Heart right ventricle (tissue), 16 donors: ENCODE results near the gene ERCC6L2. TPM values are rescaled to one million over a fixed set of nuclear protein-coding genes. Genes with fewer than 3 reads are reported as not detected.

ENCODE experiments used
- ATAC-seq, 8 donors: fragments of 200-7000 bp; cut with Tn5 transposase; one replicate each; pipeline ENCODE4 v1.9.1; 2020; ENCODE audit warnings: mild to moderate bottlenecking in 8 of 8, moderate library complexity in 8 of 8, moderate number of reproducible peaks in 1 of 8
- DNase-seq, 2 donors: peaks; one replicate each; pipeline ENCODE4 v3.0.0-alpha.2; 2020
- H3K27ac ChIP-seq, 10 donors: fragments of 200-600 bp; sonication (generic) in 2 of 10; one replicate each; pipeline versions ENCODE4 v1.5.0 to v1.8.0; 2020 to 2022; ENCODE audit warnings: mild to moderate bottlenecking in 3 of 10
- H3K27me3 ChIP-seq, 7 donors: fragments of 200-600 bp; one replicate each; pipeline ENCODE4 v1.8.0; 2021 to 2022; ENCODE audit warnings: mild to moderate bottlenecking in 2 of 7
- H3K36me3 ChIP-seq, 9 donors: fragments of 200-600 bp; sonication (generic) in 1 of 9; one replicate each; pipeline versions ENCODE4 v1.5.0 to v1.8.0; 2020 to 2022; ENCODE audit warnings: mild to moderate bottlenecking in 2 of 9
- H3K4me1 ChIP-seq, 9 donors: fragments of 200-600 bp; sonication (generic) in 1 of 9; one replicate each; pipeline versions ENCODE4 v1.5.0 to v1.8.0; 2020 to 2022; ENCODE audit warnings: mild to moderate bottlenecking in 4 of 9
- H3K4me3 ChIP-seq, 10 donors: fragments of 200-600 bp; sonication (generic) in 2 of 10; one replicate each; pipeline versions ENCODE4 v1.5.0 to v1.8.0; 2020 to 2022; ENCODE audit warnings: mild to moderate bottlenecking in 7 of 10, moderate library complexity in 2 of 10
- H3K9me3 ChIP-seq, 11 donors: fragments of 200-600 bp in 10 of 11; sonication (generic) in 2 of 11; one replicate each; pipeline versions ENCODE4 v1.5.0 to v1.8.0; 2013 to 2022; ENCODE audit warnings: mild to moderate bottlenecking in 2 of 11, control low read depth in 1 of 11, moderate library complexity in 1 of 11
- WGBS, 2 donors: extraction: QIAGEN DNeasy Blood & Tissue Kit; methylation state at CpG; one replicate each; pipeline ENCODE4 v1.1.7; 2013; ENCODE audit warnings: inconsistent platforms in 1 of 2; 5-methylcytosine and 5-hydroxymethylcytosine counted together
- intact Hi-C, 10 donors: fragments of 100-400 bp; cut with DNase I; formaldehyde crosslinking; loops; one replicate each; pipeline versions ENCODE4 v1.11.1 to v1.14.2; 2022
- polyA plus RNA-seq, 2 donors: library from polyadenylated mRNA; stranded (reverse); fragments of 200-250 nt; gene quantifications; one replicate each; pipeline ENCODE4 v1.2.3, GENCODE V29; 2013
- total RNA-seq, 10 donors: library from RNA; stranded (reverse); fragmentation: NEBNext Ultra II Directional in 3 of 10; extraction: Animal tissue kit (Norgen Biotek cat#: 25700) in 3 of 10; gene quantifications; one replicate each; pipeline versions ENCODE4 v1.2.1 to v1.2.4, GENCODE V29; 2021 to 2023
- TF ChIP-seq, protein P1 (sequence below), 9 donors: fragments of 200-600 bp; sonication (generic) in 2 of 9; IDR thresholded peaks; one replicate each; pipeline versions ENCODE4 v1.5.0 to v1.8.0; 2021 to 2022; ENCODE audit warnings: antibody characterized with exemption in 9 of 9, mild to moderate bottlenecking in 5 of 9, moderate library complexity in 1 of 9
- donor health status: Arrhythmogenic right ventricular cardiomyopathy.
- donor health status: ischemic (EF 13 %, LVEDD 7.1; RV severe dilation, severe dysfunction).
- donor health status: healthy with polysubstance abuse.
- donor health status: DM: no; HTN: yes; CAD: no.
- donor health status: DM: no; HTN: no; CAD: no.
- donor health status: ischemic (EF 25% LVEDD 6.9; RV normal size, moderate dysfunction).
- donor health status: ischemic (EF 25% LVEDD 5.7; RV mildly dilated, moderate dysfunction).
- donor health status: healthy.
- donor health status: DM: yes; HTN: yes; CAD: no.
- donor health status: Ischemic cardiomyopathy.
- donor health status: ischemic (EF 35%, LVEDD 5.7; RV mildly dilated, moderate dysfunction).
- donor health status: nonischemic (EF 11% LVEDD 7.7; RV severe dilation, severe dysfunction).
- donor health status: DM: yes; HTN: yes; CAD: no.
- donor health status: PGD.
- donor health status: ischemic (EF 29% LVEDD 5.4; RV normal size, mild dysfunction).
- donor health status: nonischemic (EF 23%, LVEDD 6.1; RV moderate dilation, normal function).

The ERCC6L2 gene
- total and polyA plus RNA-seq, 12 donors = 4.6 to 37.5 (median 26.4) TPM

DNA sequence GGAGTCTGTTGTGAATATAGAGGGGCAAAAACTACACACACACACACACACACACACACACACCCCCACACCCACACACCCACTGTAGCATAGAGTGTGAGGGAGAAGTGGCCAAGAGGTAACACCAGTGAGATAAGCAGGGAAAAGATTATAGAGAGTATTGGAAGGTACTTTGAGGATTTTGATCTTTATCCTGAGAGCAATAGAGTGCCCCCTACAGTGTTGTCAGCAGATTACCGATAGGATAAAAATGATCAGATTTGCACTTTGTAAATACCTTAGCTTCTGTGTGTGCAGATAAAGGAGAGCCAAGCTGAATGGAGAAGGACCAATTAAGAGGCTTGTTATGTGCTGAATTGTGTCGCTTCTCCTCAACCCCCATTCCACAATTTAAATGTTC, 32.3 kb downstream of the ERCC6L2 start:
- Histone ChIP-seq H3K4me1 (no peaks in the 10 kb centered on the region), H3K27me3 (no peaks in the 10 kb centered on the region), H3K9me3 (no peaks in the 10 kb centered on the region), H3K4me3 (no peak overlapping the region), H3K36me3 (peaks cover 0 to 36% (median 0%) of the 10 kb centered on the region in 9 donors), H3K27ac (no peak overlapping the region)
- DNase-seq (no peak), ATAC-seq (no peak)
- WGBS, 2 donors = 86 to 88% methylated on average over 2 of the region's 2 CpGs
- intact Hi-C loops = no loop called here
- TF ChIP-seq, protein P1, sequence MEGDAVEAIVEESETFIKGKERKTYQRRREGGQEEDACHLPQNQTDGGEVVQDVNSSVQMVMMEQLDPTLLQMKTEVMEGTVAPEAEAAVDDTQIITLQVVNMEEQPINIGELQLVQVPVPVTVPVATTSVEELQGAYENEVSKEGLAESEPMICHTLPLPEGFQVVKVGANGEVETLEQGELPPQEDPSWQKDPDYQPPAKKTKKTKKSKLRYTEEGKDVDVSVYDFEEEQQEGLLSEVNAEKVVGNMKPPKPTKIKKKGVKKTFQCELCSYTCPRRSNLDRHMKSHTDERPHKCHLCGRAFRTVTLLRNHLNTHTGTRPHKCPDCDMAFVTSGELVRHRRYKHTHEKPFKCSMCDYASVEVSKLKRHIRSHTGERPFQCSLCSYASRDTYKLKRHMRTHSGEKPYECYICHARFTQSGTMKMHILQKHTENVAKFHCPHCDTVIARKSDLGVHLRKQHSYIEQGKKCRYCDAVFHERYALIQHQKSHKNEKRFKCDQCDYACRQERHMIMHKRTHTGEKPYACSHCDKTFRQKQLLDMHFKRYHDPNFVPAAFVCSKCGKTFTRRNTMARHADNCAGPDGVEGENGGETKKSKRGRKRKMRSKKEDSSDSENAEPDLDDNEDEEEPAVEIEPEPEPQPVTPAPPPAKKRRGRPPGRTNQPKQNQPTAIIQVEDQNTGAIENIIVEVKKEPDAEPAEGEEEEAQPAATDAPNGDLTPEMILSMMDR (IDR thresholded peaks at IDR 0.05) = no peak

DNA sequence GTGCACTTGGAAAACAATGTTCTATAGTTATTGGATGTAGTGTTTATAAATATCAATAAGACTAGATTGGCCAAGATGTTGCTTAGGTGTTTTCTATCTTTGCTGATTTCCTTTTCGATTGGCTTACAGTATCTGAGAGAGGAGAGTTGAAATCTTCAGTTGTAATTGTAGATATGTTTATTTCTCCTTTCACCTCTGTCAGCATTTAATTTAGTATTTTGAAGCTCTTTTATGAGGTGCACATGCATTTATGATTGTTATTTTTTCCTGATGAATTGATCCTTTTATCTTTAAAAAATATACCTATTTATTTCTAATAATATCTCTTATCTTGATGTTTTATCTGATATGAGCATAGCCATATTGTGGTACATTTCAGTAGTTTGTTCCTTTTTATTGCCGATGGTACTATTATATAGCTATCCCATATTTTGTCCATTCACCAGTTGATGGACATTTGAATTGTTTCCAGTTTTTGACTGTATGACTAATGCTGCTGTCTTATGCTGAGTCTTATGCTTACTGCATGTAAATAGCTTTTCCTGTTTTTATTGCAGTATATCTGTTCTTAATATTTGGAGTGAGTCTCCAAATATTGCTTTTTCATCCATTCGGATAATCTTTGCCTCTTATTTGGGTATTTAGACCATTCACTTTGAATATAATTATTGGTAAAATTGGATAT, 34.7 kb downstream of the ERCC6L2 start:
- Histone ChIP-seq H3K9me3 (no peaks in the 10 kb centered on the region), H3K27ac (no peak overlapping the region), H3K36me3 (peaks cover 0 to 51% (median 0%) of the 10 kb centered on the region in 9 donors), H3K4me1 (no peaks in the 10 kb centered on the region), H3K4me3 (no peak overlapping the region), H3K27me3 (no peaks in the 10 kb centered on the region)
- 94 to 95% methylated on average over 3 of the region's 3 CpGs for WGBS, 2 donors
- TF ChIP-seq, protein P1 (IDR thresholded peaks at IDR 0.05) = no peak
- no peak for ATAC-seq
- intact Hi-C loops = no loop called here
- DNase-seq = no peak

DNA sequence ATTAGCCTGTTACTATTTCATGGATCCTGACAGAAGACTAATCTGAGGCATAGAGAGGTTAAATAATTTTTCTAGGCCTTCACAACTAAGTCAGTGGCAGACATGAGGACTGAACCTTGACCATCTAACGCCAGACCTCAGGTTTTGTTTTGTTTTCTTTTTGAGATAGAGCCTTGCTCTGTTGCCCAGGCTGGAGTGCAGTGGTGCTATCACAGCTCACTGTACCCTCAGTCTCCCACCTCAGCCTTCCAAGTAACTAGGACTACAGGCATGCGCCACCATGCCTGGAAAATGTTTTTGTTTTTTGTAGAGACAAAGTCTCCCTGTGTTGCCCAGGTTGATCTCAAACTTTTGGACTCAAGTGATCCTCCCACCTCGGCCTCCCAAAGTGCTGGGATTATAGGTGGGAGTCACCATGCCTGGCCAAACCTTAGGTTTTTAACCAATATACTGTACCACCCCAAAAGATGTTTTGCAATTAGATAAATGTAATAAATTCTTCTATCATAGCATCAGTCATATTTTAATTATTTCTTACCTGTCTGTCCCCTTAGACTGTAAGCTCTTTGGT, 35.4 kb downstream of the ERCC6L2 start:
- 89 to 92% methylated on average over 3 of the region's 3 CpGs for WGBS, 2 donors
- TF ChIP-seq, protein P1 (IDR thresholded peaks at IDR 0.05) = no peak
- intact Hi-C loops = no loop called here
- H3K36me3 ChIP-seq = peaks cover 0 to 54% (median 5%) of the 10 kb centered on the region in 9 donors
- no peak overlapping the region for H3K27ac ChIP-seq
- ATAC-seq = no peak
- H3K9me3 ChIP-seq = no peaks in the 10 kb centered on the region
- H3K4me3 ChIP-seq = no peak overlapping the region
- no peaks in the 10 kb centered on the region for H3K27me3 ChIP-seq
- no peaks in the 10 kb centered on the region for H3K4me1 ChIP-seq
- DNase-seq = no peak

DNA sequence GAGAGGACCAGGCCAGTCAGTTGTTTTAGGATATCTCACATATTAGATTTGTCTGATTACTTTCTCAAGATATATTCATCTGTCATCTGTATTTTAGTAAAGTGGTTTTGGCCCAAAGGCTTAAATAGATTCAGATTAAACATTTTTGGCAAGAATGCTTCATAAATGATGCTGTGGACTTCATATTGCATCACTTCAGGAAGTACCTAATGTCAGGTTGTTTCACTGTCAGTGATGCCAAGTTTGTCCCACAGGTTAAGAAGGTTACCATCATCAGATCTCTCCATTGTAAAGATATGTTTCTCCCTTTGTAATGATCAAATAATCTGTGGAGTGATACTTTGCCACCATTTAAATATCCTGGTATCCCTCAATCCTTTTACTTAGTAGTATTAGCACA, 37.3 kb downstream of the ERCC6L2 start:
- no peak overlapping the region for H3K27ac ChIP-seq
- H3K36me3 ChIP-seq = peaks cover 0 to 66% (median 15%) of the 10 kb centered on the region in 9 donors
- DNase-seq (no peak), ATAC-seq (no peak)
- no peaks in the 10 kb centered on the region for H3K27me3 ChIP-seq
- TF ChIP-seq, protein P1 (IDR thresholded peaks at IDR 0.05) = no peak
- no peaks in the 10 kb centered on the region for H3K4me1 ChIP-seq
- H3K9me3 ChIP-seq = no peaks in the 10 kb centered on the region
- intact Hi-C loops = no loop called here
- H3K4me3 ChIP-seq = no peak overlapping the region
